HEK293 (cell line): Measurements from ENCODE around the gene STK16.

ENCODE experiments used
- CTCF ChIA-PET: fragments of 350-600 bp; formaldehyde crosslinking; extraction: SDS; loops from one replicate; lab custom pipeline; 2021; ENCODE audit warnings: antibody characterized with exemption; lab: Yijun Ruan, JAX
- POLR2A ChIA-PET: fragments of 300-600 bp; formaldehyde crosslinking; extraction: SDS; loops from one replicate; lab custom pipeline; 2020; ENCODE audit warnings: antibody characterized with exemption, inconsistent platforms; lab: Yijun Ruan, JAX
- H3K27ac ChIP-seq: fragments of 200-500 bp; sonication (Bioruptor generic); 2 replicates; pipeline ENCODE4 v1.5.1; 2014; ENCODE audit warnings: low read depth, low read length, control low read depth, inconsistent platforms; ENCODE audit errors: extremely low read depth
- H3K36me3 ChIP-seq, 2 experiments: fragments of 200-500 bp in 1 of 2; sonication (Bioruptor generic) in 1 of 2; 1 replicate in 1 of 2; 2 replicates in 1 of 2; pipeline ENCODE4 v1.5.1; 2014 to 2017; ENCODE audit warnings: inconsistent platforms in 2 of 2, low read length in 2 of 2; ENCODE audit not compliant: control insufficient read depth in 2 of 2, insufficient read depth in 1 of 2
- H3K4me1 ChIP-seq: fragments of 200-500 bp; sonication (Bioruptor generic); 2 replicates; pipeline ENCODE4 v1.5.1; 2014; ENCODE audit warnings: mild to moderate bottlenecking, low read length, inconsistent platforms; ENCODE audit not compliant: control insufficient read depth, insufficient read depth
- H3K4me3 ChIP-seq: 2 replicates; pipeline ENCODE4 v1.5.1; 2011; ENCODE audit warnings: low read depth, mild to moderate bottlenecking, control low read depth, low read length, moderate library complexity
- H3K9me3 ChIP-seq: fragments of 200-500 bp; sonication (Bioruptor generic); 2 replicates; pipeline ENCODE4 v1.5.1; 2014; ENCODE audit warnings: low read depth, low read length, inconsistent platforms; ENCODE audit not compliant: control insufficient read depth, insufficient read depth
- TRIM28 ChIP-seq: IDR thresholded peaks from 2 replicates; pipeline ENCODE4 v1.6.1; 2011; ENCODE audit warnings: low read length, control low read depth, borderline replicate concordance
- ZBTB20 ChIP-seq: fragments of 450-650 bp; formaldehyde crosslinking; IDR thresholded peaks from 2 replicates; pipeline ENCODE4 v1.5.1; 2016; ENCODE audit warnings: missing biosample characterization, missing genetic modification characterization
- ZNF10 ChIP-seq: fragments of 450-650 bp; formaldehyde crosslinking; IDR thresholded peaks from 2 replicates; pipeline ENCODE4 v1.5.1; 2017; ENCODE audit warnings: missing biosample characterization, missing genetic modification characterization
- ZNF248 ChIP-seq: fragments of 450-650 bp; formaldehyde crosslinking; IDR thresholded peaks from 2 replicates; pipeline ENCODE4 v1.5.1; 2017; ENCODE audit warnings: missing biosample characterization, missing genetic modification characterization
- ZNF585B ChIP-seq: fragments of 450-650 bp; formaldehyde crosslinking; IDR thresholded peaks from 2 replicates; pipeline ENCODE4 v1.5.1; 2016; ENCODE audit warnings: missing biosample characterization, missing genetic modification characterization
- ZNF600 ChIP-seq: fragments of 450-650 bp; formaldehyde crosslinking; IDR thresholded peaks from 2 replicates; pipeline ENCODE4 v1.5.1; 2016; ENCODE audit warnings: missing biosample characterization, missing genetic modification characterization
- ZNF626 ChIP-seq: fragments of 450-650 bp; sonication (Bioruptor Pico); formaldehyde crosslinking; IDR thresholded peaks from 2 replicates; pipeline ENCODE4 v1.5.1; 2018; ENCODE audit warnings: missing biosample characterization, missing genetic modification characterization, inconsistent platforms
- ZNF776 ChIP-seq: fragments of 450-650 bp; formaldehyde crosslinking; IDR thresholded peaks from 2 replicates; pipeline ENCODE4 v1.5.0; 2017; ENCODE audit warnings: missing biosample characterization, missing genetic modification characterization, borderline replicate concordance
- TF ChIP-seq, protein P1 (sequence below): fragments of 450-650 bp; formaldehyde crosslinking; IDR thresholded peaks from 2 replicates; pipeline ENCODE4 v1.5.1; 2017; ENCODE audit warnings: missing biosample characterization, missing genetic modification characterization
- TF ChIP-seq, protein P2 (sequence below): fragments of 450-650 bp; formaldehyde crosslinking; IDR thresholded peaks from 2 replicates; pipeline ENCODE4 v1.5.1; 2016; ENCODE audit warnings: missing biosample characterization, missing genetic modification characterization, low read depth
- TF ChIP-seq, protein P3 (sequence below): fragments of 450-650 bp; formaldehyde crosslinking; IDR thresholded peaks from 2 replicates; pipeline ENCODE4 v1.5.1; 2016; ENCODE audit warnings: missing biosample characterization, missing genetic modification characterization
- TF ChIP-seq, protein P4 (sequence below): sonication (generic); formaldehyde crosslinking; IDR thresholded peaks from 2 replicates; pipeline ENCODE4 v1.8.1; 2022; ENCODE audit warnings: mild to moderate bottlenecking, moderate library complexity, missing genetic modification reagents
- TF ChIP-seq, protein P5 (sequence below): fragments of 450-650 bp; formaldehyde crosslinking; IDR thresholded peaks from 2 replicates; pipeline ENCODE4 v1.5.1; 2016; ENCODE audit warnings: missing biosample characterization, missing genetic modification characterization

The STK16 gene

DNA sequence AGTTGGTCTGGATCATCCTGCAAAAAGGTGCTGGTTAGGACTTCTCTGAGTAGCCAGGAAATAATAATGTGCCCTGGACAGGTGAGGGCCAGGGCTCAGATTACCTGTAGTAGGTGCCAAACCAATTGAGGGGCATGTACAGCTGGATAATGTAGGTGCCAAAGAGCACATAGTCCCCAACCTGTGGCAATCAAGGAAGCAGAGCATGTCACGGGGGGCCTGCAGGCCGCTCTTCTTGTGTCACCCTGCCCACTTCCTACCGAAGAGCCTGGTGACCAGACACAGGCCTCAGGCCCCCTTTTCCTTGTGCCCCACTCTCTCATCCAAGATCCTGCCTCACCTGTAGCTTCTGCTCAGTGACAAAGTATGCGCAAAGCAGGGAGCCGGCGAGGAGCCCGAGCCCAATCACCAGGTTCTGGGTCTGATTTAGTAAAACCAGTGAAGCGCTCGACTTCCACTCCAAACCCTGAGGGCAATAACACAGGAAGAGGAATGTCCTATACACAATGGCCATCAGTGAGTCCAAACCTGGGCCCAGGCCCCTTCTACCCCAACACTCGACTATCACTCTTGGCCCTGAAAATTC is 31.7 kb upstream of the STK16 start:
- ChIA-PET POLR2A (interaction anchor here (1.4 kb wide), 1 partner anchor 36 kb away, joined by 4 read pairs; no protein-coding TSS in a partner anchor), CTCF (interaction anchor here (0.8 to 1.4 kb wide), 4 partner anchors 33 to 82 kb away, joined by 3 to 4 read pairs (median 3); no protein-coding TSS in a partner anchor)
- H3K4me3 ChIP-seq, result no peak overlapping the region
- no peak overlapping the region for H3K27ac ChIP-seq
- TF ChIP-seq, protein P1, sequence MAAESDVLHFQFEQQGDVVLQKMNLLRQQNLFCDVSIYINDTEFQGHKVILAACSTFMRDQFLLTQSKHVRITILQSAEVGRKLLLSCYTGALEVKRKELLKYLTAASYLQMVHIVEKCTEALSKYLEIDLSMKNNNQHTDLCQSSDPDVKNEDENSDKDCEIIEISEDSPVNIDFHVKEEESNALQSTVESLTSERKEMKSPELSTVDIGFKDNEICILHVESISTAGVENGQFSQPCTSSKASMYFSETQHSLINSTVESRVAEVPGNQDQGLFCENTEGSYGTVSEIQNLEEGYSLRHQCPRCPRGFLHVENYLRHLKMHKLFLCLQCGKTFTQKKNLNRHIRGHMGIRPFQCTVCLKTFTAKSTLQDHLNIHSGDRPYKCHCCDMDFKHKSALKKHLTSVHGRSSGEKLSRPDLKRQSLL (tag by site-specific recombination), result no peak
- H3K36me3 ChIP-seq, result peaks cover 15 to 79% of the 10 kb centered on the region in 2 experiments; a peak in 2 of 3 replicates
- H3K4me1 ChIP-seq, result no peaks in the 10 kb centered on the region
- no peaks in the 10 kb centered on the region for H3K9me3 ChIP-seq

DNA sequence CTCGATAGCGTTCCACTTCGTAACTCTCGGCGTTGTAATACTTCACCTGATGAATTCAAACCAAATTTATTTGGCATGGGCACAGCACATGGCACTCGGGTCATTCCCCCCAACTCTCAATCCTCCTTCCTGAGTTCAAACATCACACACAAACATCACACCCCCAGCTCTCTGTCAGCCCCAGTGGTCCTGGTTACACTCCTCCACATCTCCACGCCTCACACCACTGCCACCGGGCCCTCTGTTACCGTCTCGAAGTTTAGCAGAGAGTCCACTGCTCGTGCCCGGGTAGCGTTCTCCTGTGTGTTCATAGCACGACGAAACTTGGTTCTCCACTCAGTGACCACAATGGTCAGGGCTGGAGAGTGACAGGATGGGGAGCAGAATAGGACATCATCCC is 31.1 kb upstream of the STK16 start:
- POLR2A ChIA-PET, result no interaction called here
- Histone ChIP-seq H3K4me1 (no peaks in the 10 kb centered on the region), H3K36me3 (peaks cover 15 to 73% of the 10 kb centered on the region in 2 experiments; a peak in 2 of 3 replicates), H3K9me3 (no peaks in the 10 kb centered on the region), H3K27ac (no peak overlapping the region), H3K4me3 (no peak overlapping the region)
- TF ChIP-seq, protein P2, sequence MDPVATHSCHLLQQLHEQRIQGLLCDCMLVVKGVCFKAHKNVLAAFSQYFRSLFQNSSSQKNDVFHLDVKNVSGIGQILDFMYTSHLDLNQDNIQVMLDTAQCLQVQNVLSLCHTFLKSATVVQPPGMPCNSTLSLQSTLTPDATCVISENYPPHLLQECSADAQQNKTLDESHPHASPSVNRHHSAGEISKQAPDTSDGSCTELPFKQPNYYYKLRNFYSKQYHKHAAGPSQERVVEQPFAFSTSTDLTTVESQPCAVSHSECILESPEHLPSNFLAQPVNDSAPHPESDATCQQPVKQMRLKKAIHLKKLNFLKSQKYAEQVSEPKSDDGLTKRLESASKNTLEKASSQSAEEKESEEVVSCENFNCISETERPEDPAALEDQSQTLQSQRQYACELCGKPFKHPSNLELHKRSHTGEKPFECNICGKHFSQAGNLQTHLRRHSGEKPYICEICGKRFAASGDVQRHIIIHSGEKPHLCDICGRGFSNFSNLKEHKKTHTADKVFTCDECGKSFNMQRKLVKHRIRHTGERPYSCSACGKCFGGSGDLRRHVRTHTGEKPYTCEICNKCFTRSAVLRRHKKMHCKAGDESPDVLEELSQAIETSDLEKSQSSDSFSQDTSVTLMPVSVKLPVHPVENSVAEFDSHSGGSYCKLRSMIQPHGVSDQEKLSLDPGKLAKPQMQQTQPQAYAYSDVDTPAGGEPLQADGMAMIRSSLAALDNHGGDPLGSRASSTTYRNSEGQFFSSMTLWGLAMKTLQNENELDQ (tag by site-specific recombination), result no peak
- peak; percentile 32; the same call in 1 of the 2 replicates for TF ChIP-seq ZNF10 (tag by site-specific recombination)
- CTCF ChIA-PET, result interaction anchor here (1.0 to 1.3 kb wide), 2 partner anchors 33 to 81 kb away, joined by 3 read pairs; no protein-coding TSS in a partner anchor

DNA sequence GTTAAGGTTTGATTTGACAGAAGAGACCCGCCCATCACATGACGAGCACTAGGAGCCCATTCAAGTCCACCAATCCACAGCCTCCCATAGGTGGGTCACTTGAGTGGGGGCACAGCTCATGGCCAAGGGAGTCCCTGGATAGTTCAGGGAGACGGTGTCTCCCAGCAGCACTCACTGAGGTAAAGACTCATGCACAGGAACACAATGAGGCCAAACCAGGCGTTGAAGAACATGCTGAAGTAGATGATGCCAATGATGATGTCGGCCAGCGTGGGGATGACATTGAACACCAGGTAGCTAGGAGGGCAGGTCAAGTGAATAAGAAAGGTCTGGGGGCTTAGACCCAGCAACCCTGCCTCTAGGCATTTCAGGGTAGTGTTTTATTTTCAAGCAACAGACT is 30.5 kb upstream of the STK16 start:
- TF ChIP-seq ZNF626 (tag by site-specific recombination) (no peak), ZNF585B (tag by site-specific recombination) (no peak), ZNF248 (tag by site-specific recombination) (no peak)
- TF ChIP-seq, all 188 proteins: peak for 0
- H3K36me3 ChIP-seq, result peaks cover 15 to 72% of the 10 kb centered on the region in 2 experiments; a peak in 2 of 3 replicates
- ChIA-PET CTCF (interaction anchor here (1.0 to 1.3 kb wide), 2 partner anchors 34 to 81 kb away, joined by 3 read pairs; no protein-coding TSS in a partner anchor), POLR2A (no interaction called here)
- no peaks in the 10 kb centered on the region for H3K9me3 ChIP-seq
- H3K27ac ChIP-seq, result no peak overlapping the region
- no peak overlapping the region for H3K4me3 ChIP-seq
- no peaks in the 10 kb centered on the region for H3K4me1 ChIP-seq

DNA sequence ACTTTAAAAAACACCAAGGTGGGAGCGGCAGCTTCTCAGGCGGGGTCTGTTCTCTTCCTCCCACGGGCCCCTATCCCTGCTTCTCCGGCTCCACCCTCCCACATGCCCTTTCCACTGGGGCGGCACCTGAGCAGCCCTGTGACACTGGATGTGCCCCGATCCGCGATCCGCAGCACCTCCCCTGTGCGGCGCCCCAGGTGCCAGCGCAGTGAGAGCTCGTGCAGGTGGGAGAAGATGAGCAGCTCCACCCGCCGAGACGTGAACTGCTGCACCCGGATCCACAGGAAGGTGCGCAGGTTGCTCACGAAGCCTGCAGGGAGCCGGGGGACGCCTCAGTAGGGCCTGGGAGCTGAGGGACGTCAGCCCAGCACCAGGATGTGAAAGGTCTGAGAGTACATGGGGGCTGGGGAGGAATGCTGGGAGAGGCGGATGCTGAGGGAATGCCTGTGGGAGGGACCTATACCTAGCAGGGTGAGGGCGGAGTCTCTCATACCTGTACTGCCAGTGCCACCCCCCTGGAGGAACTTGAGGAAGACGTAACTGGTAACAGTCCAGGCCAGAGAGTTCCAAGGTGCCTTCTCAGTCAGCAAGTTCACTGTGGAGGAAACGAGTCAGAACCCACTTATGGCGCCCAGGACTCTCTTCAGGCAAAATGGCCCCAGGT is 29.3 kb upstream of the STK16 start:
- H3K4me3 ChIP-seq, result no peak overlapping the region
- H3K9me3 ChIP-seq, result no peaks in the 10 kb centered on the region
- ChIA-PET CTCF (interaction anchor here (0.6 to 2.5 kb wide), 5 partner anchors 11 to 308 kb away, joined by 3 to 13 read pairs (median 5); no protein-coding TSS in a partner anchor), POLR2A (interaction anchor here (1.2 to 6.2 kb wide), 3 partner anchors 10 to 29 kb away, joined by 3 to 42 read pairs (median 5); partner anchors contain the start of genes ANKZF1, ATG9A, GLB1L and STK16)
- H3K36me3 ChIP-seq, result peaks cover 15 to 72% of the 10 kb centered on the region in 2 experiments; a peak in 2 of 3 replicates
- no peak overlapping the region for H3K27ac ChIP-seq
- TF ChIP-seq, protein P3, sequence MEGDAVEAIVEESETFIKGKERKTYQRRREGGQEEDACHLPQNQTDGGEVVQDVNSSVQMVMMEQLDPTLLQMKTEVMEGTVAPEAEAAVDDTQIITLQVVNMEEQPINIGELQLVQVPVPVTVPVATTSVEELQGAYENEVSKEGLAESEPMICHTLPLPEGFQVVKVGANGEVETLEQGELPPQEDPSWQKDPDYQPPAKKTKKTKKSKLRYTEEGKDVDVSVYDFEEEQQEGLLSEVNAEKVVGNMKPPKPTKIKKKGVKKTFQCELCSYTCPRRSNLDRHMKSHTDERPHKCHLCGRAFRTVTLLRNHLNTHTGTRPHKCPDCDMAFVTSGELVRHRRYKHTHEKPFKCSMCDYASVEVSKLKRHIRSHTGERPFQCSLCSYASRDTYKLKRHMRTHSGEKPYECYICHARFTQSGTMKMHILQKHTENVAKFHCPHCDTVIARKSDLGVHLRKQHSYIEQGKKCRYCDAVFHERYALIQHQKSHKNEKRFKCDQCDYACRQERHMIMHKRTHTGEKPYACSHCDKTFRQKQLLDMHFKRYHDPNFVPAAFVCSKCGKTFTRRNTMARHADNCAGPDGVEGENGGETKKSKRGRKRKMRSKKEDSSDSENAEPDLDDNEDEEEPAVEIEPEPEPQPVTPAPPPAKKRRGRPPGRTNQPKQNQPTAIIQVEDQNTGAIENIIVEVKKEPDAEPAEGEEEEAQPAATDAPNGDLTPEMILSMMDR (tag by site-specific recombination), result no peak
- TF ChIP-seq, protein P4, sequence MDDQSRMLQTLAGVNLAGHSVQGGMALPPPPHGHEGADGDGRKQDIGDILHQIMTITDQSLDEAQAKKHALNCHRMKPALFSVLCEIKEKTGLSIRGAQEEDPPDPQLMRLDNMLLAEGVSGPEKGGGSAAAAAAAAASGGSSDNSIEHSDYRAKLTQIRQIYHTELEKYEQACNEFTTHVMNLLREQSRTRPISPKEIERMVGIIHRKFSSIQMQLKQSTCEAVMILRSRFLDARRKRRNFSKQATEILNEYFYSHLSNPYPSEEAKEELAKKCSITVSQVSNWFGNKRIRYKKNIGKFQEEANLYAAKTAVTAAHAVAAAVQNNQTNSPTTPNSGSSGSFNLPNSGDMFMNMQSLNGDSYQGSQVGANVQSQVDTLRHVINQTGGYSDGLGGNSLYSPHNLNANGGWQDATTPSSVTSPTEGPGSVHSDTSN (CRISPR knock-in tag), result no peak
- TF ChIP-seq TRIM28 (no peak), ZNF776 (tag by site-specific recombination) (no peak), ZNF600 (no peak), ZBTB20 (tag by site-specific recombination) (no peak)
- TF ChIP-seq, protein P5, sequence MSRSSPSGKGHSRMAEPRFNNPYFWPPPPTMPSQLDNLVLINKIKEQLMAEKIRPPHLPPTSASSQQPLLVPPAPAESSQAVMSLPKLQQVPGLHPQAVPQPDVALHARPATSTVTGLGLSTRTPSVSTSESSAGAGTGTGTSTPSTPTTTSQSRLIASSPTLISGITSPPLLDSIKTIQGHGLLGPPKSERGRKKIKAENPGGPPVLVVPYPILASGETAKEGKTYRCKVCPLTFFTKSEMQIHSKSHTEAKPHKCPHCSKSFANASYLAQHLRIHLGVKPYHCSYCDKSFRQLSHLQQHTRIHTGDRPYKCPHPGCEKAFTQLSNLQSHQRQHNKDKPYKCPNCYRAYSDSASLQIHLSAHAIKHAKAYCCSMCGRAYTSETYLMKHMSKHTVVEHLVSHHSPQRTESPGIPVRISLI (tag by site-specific recombination), result no peak
- H3K4me1 ChIP-seq, result no peaks in the 10 kb centered on the region
